HCT116 (cell line): ENCODE results near the gene ARPC1A.

ENCODE experiments used
- CEBPB ChIP-seq: IDR thresholded peaks from 2 replicates; pipeline ENCODE4 v1.6.1; 2012; ENCODE audit warnings: low read depth
- CTCF ChIP-seq, 3 experiments: fragments of 200-600 bp in 1 of 3; sonication (generic) in 1 of 3; IDR thresholded peaks in 2 of 3; conservative IDR thresholded peaks in 1 of 3; 2 replicates each; pipeline ENCODE4 v1.5.1; 2012 to 2017; ENCODE audit warnings: low read depth in 2 of 3, low read length in 2 of 3, antibody characterized with exemption in 1 of 3, borderline replicate concordance in 1 of 3, control low read depth in 1 of 3, mild to moderate bottlenecking in 1 of 3, mixed read lengths in 1 of 3, mixed run types in 1 of 3, moderate library complexity in 1 of 3; ENCODE audit not compliant: insufficient read depth in 1 of 3
- EZH2 ChIP-seq: fragments of 200-600 bp; sonication (generic); IDR thresholded peaks from 2 replicates; pipeline ENCODE4 v1.6.1; 2017; ENCODE audit warnings: antibody characterized with exemption, mixed run types
- EZH2phosphoT487 ChIP-seq: fragments of 200-600 bp; IDR thresholded peaks from 2 replicates; pipeline ENCODE4 v1.6.1; 2018; ENCODE audit warnings: antibody characterized with exemption, borderline replicate concordance
- JUND ChIP-seq: IDR thresholded peaks from 2 replicates; pipeline ENCODE4 v1.6.1; 2012
- MAX ChIP-seq: IDR thresholded peaks from 2 replicates; pipeline ENCODE4 v1.6.1; 2012
- POLR2AphosphoS5 ChIP-seq: IDR thresholded peaks from 2 replicates; pipeline ENCODE4 v1.6.1; 2011; ENCODE audit warnings: mild to moderate bottlenecking, low read depth, low read length, moderate library complexity
- REST ChIP-seq: IDR thresholded peaks from 2 replicates; pipeline ENCODE4 v1.6.1; 2012; ENCODE audit warnings: low read depth
- SP1 ChIP-seq: IDR thresholded peaks from 2 replicates; pipeline ENCODE4 v1.6.1; 2012; ENCODE audit warnings: low read depth
- ZNF274 ChIP-seq: fragments of 200-500 bp; sonication (Bioruptor generic); IDR thresholded peaks from 2 replicates; pipeline ENCODE4 v1.6.1; 2014; ENCODE audit warnings: mild to moderate bottlenecking, low read depth, low read length, inconsistent platforms

GRCh38 chr7:99278180-99278579 lies 47.5 kb upstream of the ARPC1A start:
- TF ChIP-seq CTCF (IDR thresholded peaks at IDR 0.05 in 2 of 3, conservative IDR thresholded peaks at IDR 0.05 in 1 of 3; ENCODE audit: borderline replicate concordance in 1 of 3, insufficient read depth in 1 of 3, low read depth in 2 of 3, low read length in 2 of 3) (peak in 2 of 3 experiments; percentile 35 to 43; a peak in 3 of 6 replicates), CEBPB (no peak), POLR2AphosphoS5 (no peak), JUND (no peak), REST (no peak), EZH2phosphoT487 (no peak), SP1 (no peak), EZH2 (no peak), ZNF274 (no peak), MAX (no peak)
